Dermis microvascular lymphatic vessel endothelial cell (primary cell): ENCODE data around the gene CHST14. TPM values are rescaled to one million over a fixed set of nuclear protein-coding genes. Genes with fewer than 3 reads are reported as not detected.

Source experiments
- DNase-seq, 2 donors: peaks; one replicate each; pipeline versions ENCODE4 v3.0.0 to v3.0.0-alpha.2; 2010; ENCODE audit warnings: low read depth in 2 of 2
- total RNA-seq: library from RNA; depleted of rRNA; stranded (reverse); fragments of >200 nt; gene quantifications from 2 replicates; pipeline ENCODE4 v1.2.1, GENCODE V29; 2014

Gene CHST14
- total RNA-seq, 1 donor from 2014 or later = 5.9 TPM

DNA sequence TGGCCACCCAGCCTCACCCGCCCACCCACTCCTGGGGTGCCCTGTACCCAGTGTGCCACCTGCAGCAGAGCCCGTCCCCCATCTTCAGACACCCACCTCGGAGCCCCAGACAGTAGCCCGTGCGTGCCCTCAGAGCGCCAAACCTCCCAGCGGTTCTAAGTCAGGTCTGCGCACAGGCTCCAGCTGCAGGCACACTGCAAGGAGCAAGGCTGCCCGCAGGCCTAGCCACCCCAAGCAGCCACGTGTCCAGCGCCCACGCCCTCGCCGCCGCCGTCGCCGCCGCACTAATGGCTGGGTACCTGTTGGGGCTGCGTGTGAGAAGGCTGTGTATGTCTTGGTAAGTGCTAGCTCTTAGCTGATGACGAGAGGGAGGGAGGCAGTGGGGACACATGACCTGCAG, 8.8 kb upstream of the CHST14 start:
- DNase-seq = no peak

GRCh38 chr15:40463279-40463678, 7.5 kb upstream of the CHST14 start:
- no peak for DNase-seq

DNA sequence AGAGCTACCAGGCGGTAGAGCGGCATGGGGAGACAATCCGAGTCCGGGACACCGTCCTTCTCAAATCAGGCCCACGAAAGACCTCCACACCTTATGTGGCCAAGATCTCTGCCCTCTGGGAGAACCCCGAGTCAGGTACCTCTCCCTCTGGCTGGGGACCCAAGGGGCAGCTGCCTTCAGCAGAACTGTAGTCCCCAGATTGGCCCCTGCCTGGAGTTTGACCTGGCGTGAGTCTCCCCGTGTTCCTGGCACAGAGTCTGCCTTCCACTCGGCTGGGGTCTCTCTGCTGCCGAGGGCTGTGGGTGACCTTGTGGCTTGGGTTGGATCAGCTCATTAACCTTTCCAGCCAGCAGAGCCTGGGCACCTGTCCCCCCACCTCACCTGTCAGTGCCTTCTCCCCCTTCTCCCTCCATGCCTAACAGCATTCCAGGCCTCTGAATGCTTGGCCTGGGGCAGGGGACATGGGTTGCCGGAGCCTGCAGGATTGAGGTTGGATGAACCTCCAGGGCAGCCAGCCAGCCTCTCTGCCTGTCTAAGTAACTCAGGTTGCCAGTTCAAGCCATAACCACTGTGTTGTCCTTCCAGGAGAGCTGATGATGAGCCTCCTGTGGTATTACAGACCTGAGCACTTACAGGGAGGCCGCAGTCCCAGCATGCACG, 6.8 kb upstream of the CHST14 start:
- DNase-seq = no peak

GRCh38 chr15:40464595-40465185, 6.1 kb upstream of the CHST14 start:
- no peak for DNase-seq

DNA sequence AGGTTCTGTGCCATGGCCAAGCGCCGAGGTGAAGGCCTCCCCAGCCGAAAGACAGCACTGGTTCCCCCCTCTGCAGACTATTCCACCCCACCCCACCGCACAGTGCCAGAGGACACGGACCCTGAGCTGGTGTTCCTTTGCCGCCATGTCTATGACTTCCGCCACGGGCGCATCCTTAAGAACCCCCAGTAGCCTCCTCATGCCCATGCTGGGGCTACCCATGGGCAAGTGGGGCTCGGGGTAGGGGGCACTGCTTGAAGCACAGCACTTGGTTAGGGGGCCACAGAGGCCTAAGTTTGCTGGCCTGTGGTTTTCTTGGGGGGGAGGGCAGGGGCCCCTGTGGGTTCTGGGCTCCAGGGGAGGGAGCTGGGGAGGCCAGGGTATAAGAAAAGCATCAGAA, 4.8 kb upstream of the CHST14 start:
- DNase-seq = no peak

GRCh38 chr15:40466426-40467260, 4.1 kb upstream of the CHST14 start:
- DNase-seq = no peak

- no peak for DNase-seq
These were observed 3.5 kb upstream of the CHST14 start for GRCh38 chr15:40467261-40467615.

GRCh38 chr15:40468898-40469331, 1.9 kb upstream of the CHST14 start:
- DNase-seq = no peak

DNA sequence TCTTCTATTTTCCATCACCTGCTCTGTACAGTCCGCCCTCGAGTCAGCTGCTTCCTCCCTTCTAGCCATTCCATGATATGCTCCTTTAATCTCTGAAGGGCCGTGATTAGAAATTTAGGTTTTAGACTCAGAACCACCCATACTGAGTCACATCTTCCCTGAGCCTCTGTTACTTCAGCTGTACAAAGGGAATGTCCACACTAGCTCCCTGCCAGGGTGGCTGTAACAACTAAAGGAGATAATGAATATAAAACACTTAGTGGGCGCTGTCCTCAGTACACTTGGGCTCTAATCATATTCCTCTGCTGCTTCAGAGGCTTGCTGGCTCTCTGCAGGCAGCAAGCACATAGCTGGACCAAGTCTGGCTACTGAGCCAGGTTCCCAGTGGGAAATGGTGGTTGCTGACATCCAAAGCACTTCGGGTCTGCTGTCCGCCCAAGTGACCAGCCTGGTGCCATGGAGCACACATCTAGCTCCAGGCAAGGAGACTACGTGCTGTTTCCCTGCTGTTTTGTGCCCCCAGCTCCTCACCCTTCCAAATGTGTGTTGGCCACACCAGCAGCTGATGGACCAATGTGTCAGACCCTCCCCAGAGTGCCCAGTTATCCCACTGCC, 901 bp upstream of the CHST14 start:
- DNase-seq = no peak

DNA sequence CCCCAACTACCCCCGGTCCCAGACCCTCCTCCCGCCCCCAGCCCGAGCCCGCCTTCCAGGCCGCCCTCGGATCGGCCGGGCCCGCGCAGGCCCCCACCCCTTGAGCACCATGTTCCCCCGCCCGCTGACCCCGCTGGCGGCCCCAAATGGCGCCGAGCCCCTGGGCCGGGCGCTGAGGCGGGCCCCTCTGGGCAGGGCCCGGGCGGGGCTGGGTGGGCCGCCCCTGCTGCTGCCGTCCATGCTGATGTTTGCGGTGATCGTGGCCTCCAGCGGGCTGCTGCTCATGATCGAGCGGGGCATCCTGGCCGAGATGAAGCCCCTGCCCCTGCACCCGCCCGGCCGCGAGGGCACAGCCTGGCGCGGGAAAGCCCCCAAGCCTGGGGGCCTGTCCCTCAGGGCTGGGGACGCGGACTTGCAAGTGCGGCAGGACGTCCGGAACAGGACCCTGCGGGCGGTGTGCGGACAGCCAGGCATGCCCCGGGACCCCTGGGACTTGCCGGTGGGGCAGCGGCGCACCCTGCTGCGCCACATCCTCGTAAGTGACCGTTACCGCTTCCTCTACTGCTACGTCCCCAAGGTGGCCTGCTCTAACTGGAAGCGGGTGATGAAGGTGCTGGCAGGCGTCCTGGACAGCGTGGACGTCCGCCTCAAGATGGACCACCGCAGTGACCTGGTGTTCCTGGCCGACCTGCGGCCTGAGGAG, 472 bp downstream of the CHST14 start:
- peak in 1 of 2 donors; percentile 38 for DNase-seq

DNA sequence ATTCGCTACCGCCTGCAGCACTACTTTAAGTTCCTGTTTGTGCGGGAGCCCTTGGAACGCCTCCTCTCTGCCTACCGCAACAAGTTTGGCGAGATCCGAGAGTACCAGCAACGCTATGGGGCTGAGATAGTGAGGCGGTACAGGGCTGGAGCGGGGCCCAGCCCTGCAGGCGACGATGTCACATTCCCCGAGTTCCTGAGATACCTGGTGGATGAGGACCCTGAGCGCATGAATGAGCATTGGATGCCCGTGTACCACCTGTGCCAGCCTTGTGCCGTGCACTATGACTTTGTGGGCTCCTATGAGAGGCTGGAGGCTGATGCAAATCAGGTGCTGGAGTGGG, 995 bp downstream of the CHST14 start:
- no peak for DNase-seq

GRCh38 chr15:40472171-40472727, 1.5 kb downstream of the CHST14 start:
- no peak for DNase-seq

- DNase-seq = no peak
These were observed 3.8 kb downstream of the CHST14 start for GRCh38 chr15:40474581-40474980.

DNA sequence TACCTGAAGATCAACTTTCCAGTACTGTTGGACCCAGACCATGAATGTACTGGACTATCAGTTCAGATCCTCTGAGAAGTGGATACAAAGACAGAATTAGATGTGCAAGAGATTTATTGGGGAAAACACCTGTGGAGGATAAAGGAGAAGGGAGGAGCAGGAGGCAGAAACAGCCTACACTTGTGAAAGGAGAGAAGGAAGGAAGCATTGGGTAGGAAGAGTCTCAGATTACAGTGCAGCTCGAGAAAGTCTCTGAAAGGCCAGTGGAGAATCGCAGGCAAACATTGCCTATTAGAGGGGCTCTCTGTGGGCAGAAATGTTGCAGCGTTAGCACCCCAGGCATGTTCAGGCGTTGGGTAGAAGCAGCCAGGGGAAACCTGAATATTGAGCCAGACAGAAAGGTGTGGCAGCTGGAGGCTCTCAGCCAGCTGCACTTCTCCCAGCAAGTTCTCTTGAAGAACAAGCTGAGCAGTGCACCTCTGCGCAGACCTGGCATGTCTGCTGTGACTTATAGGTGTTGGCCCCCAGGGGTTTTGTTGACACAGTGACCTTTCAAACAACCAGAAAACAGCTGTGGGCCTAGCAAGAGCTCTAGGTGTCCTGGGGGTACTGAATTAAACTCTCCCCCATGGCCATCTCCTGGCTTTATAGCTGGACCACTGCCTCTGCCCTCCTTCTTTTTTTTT, 7.0 kb downstream of the CHST14 start:
- DNase-seq = no peak

GRCh38 chr15:40479024-40479423, 8.2 kb downstream of the CHST14 start:
- no peak for DNase-seq

DNA sequence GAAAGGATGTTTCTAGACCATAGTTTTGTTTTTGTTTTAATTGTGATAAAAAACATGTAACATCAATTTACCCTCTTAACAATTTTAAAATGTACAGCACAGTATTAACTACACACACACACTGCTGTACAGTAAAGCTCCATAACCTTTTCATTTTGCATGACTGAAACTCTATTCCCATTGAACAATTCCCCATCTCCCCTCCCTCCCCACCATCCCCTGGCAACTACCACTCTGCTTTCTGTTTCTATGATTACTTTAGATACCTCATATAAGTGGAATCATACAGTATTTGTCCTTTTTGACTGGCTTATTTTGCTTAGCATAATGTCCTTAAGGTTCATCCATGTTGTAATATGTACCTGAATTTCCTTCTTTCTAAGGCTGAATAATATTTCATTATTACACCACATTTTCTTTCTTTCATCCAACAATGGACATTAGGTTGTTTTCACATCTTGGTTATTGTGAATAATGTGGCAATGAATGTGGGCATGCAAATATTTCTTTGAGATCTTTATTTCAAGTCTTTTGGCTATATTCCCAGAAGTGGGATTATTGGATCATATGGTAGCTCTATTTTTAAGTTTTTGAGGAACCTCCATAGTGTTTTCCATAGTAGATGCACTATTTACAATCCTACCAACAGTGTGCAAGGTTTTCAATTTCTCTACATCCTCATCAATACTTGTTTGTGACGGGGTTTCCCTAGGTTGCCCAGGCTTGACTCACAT, 10.7 kb downstream of the CHST14 start:
- DNase-seq = no peak

- DNase-seq = no peak
These were observed 13.1 kb downstream of the CHST14 start for GRCh38 chr15:40483919-40484318.

- DNase-seq = no peak
These were observed 15.4 kb downstream of the CHST14 start for GRCh38 chr15:40486066-40486770.
